A673 (cell line): ENCODE measurements around the gene UTP11.

Source experiments
- EZH2 ChIP-seq: fragments of 200-600 bp; sonication (generic); IDR thresholded peaks from 2 replicates; pipeline ENCODE4 v1.6.1; 2017; ENCODE audit warnings: borderline replicate concordance, low read depth, mild to moderate bottlenecking, mixed read lengths, antibody characterized with exemption, low read length; ENCODE audit not compliant: poor library complexity, severe bottlenecking
- TF ChIP-seq, protein P1 (sequence below): fragments of 300-800, 200-600 bp; sonication (generic); conservative IDR thresholded peaks from 2 replicates; pipeline ENCODE4 v1.5.1; 2017; ENCODE audit warnings: low read depth, mild to moderate bottlenecking, antibody characterized with exemption, low read length, moderate library complexity, mixed read lengths

DNA sequence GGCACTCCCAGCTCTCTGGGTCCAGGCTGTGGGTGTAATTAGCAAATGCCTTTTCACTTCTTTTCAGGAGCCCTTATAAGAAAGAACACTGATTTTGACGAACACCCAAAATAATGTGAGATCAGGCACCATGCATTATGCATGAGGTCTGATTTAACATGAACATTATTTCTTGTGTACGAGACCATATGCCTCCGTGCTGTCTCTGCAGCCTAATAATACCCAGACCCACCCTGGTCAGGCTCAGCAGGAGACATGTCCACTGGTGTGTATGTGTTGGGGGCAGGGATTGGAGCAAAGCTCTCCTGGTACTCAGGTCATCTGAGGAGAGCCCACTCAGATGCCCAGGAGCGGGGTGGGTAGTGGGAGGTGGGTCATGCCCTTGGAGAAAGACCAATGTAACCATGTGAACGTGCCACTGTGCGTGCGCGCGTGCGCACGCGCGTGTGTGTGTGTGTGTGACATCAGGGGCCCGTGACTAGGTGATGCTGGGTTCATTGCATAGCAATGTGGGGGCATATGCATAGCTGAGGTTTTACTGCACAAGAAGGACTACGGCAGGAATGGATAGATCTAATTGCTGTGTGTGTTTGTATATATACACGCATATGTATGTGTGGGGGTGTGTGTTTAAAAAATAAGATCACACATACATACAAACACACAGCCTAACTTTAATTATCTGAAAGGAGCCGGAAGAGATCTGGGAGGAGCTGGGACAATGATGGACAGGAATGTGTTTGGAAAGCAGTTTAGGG, 27.0 kb downstream of the UTP11 start:
- TF ChIP-seq, protein P1, sequence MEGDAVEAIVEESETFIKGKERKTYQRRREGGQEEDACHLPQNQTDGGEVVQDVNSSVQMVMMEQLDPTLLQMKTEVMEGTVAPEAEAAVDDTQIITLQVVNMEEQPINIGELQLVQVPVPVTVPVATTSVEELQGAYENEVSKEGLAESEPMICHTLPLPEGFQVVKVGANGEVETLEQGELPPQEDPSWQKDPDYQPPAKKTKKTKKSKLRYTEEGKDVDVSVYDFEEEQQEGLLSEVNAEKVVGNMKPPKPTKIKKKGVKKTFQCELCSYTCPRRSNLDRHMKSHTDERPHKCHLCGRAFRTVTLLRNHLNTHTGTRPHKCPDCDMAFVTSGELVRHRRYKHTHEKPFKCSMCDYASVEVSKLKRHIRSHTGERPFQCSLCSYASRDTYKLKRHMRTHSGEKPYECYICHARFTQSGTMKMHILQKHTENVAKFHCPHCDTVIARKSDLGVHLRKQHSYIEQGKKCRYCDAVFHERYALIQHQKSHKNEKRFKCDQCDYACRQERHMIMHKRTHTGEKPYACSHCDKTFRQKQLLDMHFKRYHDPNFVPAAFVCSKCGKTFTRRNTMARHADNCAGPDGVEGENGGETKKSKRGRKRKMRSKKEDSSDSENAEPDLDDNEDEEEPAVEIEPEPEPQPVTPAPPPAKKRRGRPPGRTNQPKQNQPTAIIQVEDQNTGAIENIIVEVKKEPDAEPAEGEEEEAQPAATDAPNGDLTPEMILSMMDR = no peak
- no peak for TF ChIP-seq EZH2
